ENCODE results near the gene CLK4. TPM values are rescaled to one million over a fixed set of nuclear protein-coding genes. Genes with fewer than 3 reads are reported as not detected.

CLK4 gene
- total RNA-seq, 4 donors from 2014 or later: 33.5 to 59.0 (median 41.5) TPM

GRCh38 chr5:178644826-178645545 lies 18.1 kb upstream of the CLK4 start:
- no peaks in the 10 kb centered on the region for H3K36me3 ChIP-seq

GRCh38 chr5:178642351-178642909 lies 15.6 kb upstream of the CLK4 start:
- H3K4me1 ChIP-seq: no peaks in the 10 kb centered on the region

More at GRCh38 chr5:178644826-178645545, 18.1 kb upstream of the CLK4 start:
- no peaks in the 10 kb centered on the region for H3K4me1 ChIP-seq
- no peaks in the 10 kb centered on the region for H3K27me3 ChIP-seq
- no peak overlapping the region for H3K27ac ChIP-seq
- H3K4me3 ChIP-seq: no peak overlapping the region
- TF ChIP-seq CTCF (IDR thresholded peaks at IDR 0.05): no peak
- no peak for TF ChIP-seq POLR2A (IDR thresholded peaks at IDR 0.05)
- H3K9me3 ChIP-seq: no peaks in the 10 kb centered on the region
- peak in 1 of 3 donors; percentile 3 for DNase-seq

GRCh38 chr5:178641711-178642110 lies 14.9 kb upstream of the CLK4 start:
- H3K27me3 ChIP-seq: no peaks in the 10 kb centered on the region
- H3K4me3 ChIP-seq: no peak overlapping the region
- DNase-seq: no peak
- H3K4me1 ChIP-seq: no peaks in the 10 kb centered on the region
- H3K27ac ChIP-seq: no peak overlapping the region
- no peaks in the 10 kb centered on the region for H3K36me3 ChIP-seq
- TF ChIP-seq CTCF (IDR thresholded peaks at IDR 0.05) (no peak), POLR2A (IDR thresholded peaks at IDR 0.05) (no peak)
- H3K9me3 ChIP-seq: no peaks in the 10 kb centered on the region

More at GRCh38 chr5:178642351-178642909, 15.6 kb upstream of the CLK4 start:
- no peak overlapping the region for H3K4me3 ChIP-seq
- H3K36me3 ChIP-seq: no peaks in the 10 kb centered on the region
- H3K9me3 ChIP-seq: no peaks in the 10 kb centered on the region
- DNase-seq: no peak
- TF ChIP-seq POLR2A (IDR thresholded peaks at IDR 0.05): no peak
- no peak for TF ChIP-seq CTCF (IDR thresholded peaks at IDR 0.05)
- H3K27ac ChIP-seq: no peak overlapping the region
- H3K27me3 ChIP-seq: no peaks in the 10 kb centered on the region

GRCh38 chr5:178640331-178641045 lies 13.6 kb upstream of the CLK4 start:
- Histone ChIP-seq H3K4me3 (no peak overlapping the region), H3K9me3 (no peaks in the 10 kb centered on the region), H3K4me1 (no peaks in the 10 kb centered on the region), H3K27ac (no peak overlapping the region), H3K36me3 (no peaks in the 10 kb centered on the region), H3K27me3 (no peaks in the 10 kb centered on the region)
- TF ChIP-seq POLR2A (IDR thresholded peaks at IDR 0.05) (no peak), CTCF (IDR thresholded peaks at IDR 0.05) (no peak)
- DNase-seq: no peak

- Histone ChIP-seq H3K4me3 (no peak overlapping the region), H3K36me3 (no peaks in the 10 kb centered on the region), H3K9me3 (no peaks in the 10 kb centered on the region), H3K4me1 (no peaks in the 10 kb centered on the region), H3K27ac (peak overlapping the region in 1 of 4 donors; percentile 33), H3K27me3 (no peaks in the 10 kb centered on the region)
- DNase-seq: peak in 1 of 3 donors; percentile 44
- TF ChIP-seq POLR2A (IDR thresholded peaks at IDR 0.05) (no peak), CTCF (IDR thresholded peaks at IDR 0.05) (no peak)
These were observed 10.7 kb upstream of the CLK4 start for GRCh38 chr5:178637356-178638074.
